ENCODE results near the gene SPATA9. TPM values are rescaled to one million over a fixed set of nuclear protein-coding genes. Genes with fewer than 3 reads are reported as not detected.

SPATA9 gene
- total and polyA plus RNA-seq, 9 of the 15 experiments (the other 6 are each of a cell fraction or from before 2014, with no cell fraction given) = 0.16 to 5.5 (median 0.39) TPM; not detected in 3

GRCh38 chr5:95728494-95729114 lies 45.8 kb upstream of the SPATA9 start (continued):
- TF ChIP-seq HBP1 (CRISPR knock-in tag; IDR thresholded peaks at IDR 0.05) (peak; percentile 99), ZNF23 (CRISPR knock-in tag; IDR thresholded peaks at IDR 0.05) (peak; percentile 98), SRSF3 (IDR thresholded peaks at IDR 0.05; ENCODE audit: insufficient read depth, low read length) (no peak), HINFP (tag; conservative IDR thresholded peaks at IDR 0.05; ENCODE audit: low read depth) (peak; percentile 98), TSHZ1 (CRISPR knock-in tag; IDR thresholded peaks at IDR 0.05) (peak; percentile 99), CTBP1 (IDR thresholded peaks at IDR 0.05; ENCODE audit: borderline replicate concordance) (peak; percentile 71), ZNF766 (CRISPR knock-in tag; conservative IDR thresholded peaks at IDR 0.05) (peak; percentile 100), SOX6 (IDR thresholded peaks at IDR 0.05) (peak; percentile 94), NR4A1 (CRISPR knock-in tag; IDR thresholded peaks at IDR 0.05) (peak; percentile 100), NR4A1 (tag; IDR thresholded peaks at IDR 0.05) (peak; percentile 100), CREB5 (CRISPR knock-in tag; IDR thresholded peaks at IDR 0.05) (peak; percentile 99)
- TF ChIP-seq, protein P1, sequence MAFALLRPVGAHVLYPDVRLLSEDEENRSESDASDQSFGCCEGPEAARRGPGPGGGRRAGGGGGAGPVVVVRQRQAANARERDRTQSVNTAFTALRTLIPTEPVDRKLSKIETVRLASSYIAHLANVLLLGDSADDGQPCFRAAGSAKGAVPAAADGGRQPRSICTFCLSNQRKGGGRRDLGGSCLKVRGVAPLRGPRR (CRISPR knock-in tag; IDR thresholded peaks at IDR 0.05) = peak; percentile 100
- TF ChIP-seq, protein P2, sequence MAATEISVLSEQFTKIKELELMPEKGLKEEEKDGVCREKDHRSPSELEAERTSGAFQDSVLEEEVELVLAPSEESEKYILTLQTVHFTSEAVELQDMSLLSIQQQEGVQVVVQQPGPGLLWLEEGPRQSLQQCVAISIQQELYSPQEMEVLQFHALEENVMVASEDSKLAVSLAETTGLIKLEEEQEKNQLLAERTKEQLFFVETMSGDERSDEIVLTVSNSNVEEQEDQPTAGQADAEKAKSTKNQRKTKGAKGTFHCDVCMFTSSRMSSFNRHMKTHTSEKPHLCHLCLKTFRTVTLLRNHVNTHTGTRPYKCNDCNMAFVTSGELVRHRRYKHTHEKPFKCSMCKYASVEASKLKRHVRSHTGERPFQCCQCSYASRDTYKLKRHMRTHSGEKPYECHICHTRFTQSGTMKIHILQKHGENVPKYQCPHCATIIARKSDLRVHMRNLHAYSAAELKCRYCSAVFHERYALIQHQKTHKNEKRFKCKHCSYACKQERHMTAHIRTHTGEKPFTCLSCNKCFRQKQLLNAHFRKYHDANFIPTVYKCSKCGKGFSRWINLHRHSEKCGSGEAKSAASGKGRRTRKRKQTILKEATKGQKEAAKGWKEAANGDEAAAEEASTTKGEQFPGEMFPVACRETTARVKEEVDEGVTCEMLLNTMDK (IDR thresholded peaks at IDR 0.05; ENCODE audit: borderline replicate concordance, insufficient read depth, low read depth, low read length, poor library complexity, severe bottlenecking) = no peak
- TF ChIP-seq, protein P3, sequence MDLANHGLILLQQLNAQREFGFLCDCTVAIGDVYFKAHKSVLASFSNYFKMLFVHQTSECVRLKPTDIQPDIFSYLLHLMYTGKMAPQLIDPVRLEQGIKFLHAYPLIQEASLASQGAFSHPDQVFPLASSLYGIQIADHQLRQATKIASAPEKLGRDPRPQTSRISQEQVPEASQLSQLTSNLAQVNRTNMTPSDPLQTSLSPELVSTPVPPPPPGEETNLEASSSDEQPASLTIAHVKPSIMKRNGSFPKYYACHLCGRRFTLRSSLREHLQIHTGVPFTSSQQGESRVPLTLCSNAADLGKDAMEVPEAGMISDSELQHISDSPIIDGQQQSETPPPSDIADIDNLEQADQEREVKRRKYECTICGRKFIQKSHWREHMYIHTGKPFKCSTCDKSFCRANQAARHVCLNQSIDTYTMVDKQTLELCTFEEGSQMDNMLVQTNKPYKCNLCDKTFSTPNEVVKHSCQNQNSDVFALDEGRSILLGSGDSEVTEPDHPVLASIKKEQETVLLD (IDR thresholded peaks at IDR 0.05) = peak; percentile 88
